Breast epithelium (tissue), 3 donors: Measurements from ENCODE around the gene FARP1.

Experiments
- POLR2A ChIP-seq: fragments of 450-650 bp; IDR thresholded peaks from one replicate; pipeline ENCODE4 v1.6.1; 2016; ENCODE audit warnings: antibody characterized with exemption, mild to moderate bottlenecking, moderate library complexity
- POLR2AphosphoS5 ChIP-seq, 3 donors: sonication (generic); formaldehyde crosslinking; IDR thresholded peaks; one replicate each; pipeline ENCODE4 v1.6.1; 2017; ENCODE audit warnings: antibody characterized with exemption in 3 of 3
- TF ChIP-seq, protein P1 (sequence below), 3 donors: fragments of 450-650 bp; IDR thresholded peaks; one replicate each; pipeline ENCODE4 v1.5.1; 2016 to 2017; ENCODE audit warnings: antibody characterized with exemption in 3 of 3, mild to moderate bottlenecking in 3 of 3, moderate library complexity in 3 of 3

DNA sequence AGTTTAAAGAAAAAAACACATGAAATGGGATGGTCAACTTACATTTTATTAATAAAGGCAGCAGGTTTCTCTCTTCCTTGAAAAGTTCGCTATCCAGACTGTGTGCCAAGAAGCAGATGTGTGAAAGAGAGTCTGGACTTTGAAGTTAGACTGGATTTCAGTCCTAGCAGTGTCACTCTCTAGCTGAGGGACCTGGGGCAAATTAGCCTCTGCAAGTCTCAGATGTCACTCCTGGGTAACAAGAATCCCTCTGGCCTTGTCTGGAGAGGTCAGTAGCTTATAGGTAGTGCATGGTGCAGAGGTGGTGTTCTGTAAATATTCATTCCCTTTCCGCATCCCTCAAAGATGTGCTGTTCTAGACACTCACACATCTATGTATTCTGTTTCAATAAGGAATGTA is 221.8 kb downstream of the FARP1 start:
- TF ChIP-seq, protein P1, sequence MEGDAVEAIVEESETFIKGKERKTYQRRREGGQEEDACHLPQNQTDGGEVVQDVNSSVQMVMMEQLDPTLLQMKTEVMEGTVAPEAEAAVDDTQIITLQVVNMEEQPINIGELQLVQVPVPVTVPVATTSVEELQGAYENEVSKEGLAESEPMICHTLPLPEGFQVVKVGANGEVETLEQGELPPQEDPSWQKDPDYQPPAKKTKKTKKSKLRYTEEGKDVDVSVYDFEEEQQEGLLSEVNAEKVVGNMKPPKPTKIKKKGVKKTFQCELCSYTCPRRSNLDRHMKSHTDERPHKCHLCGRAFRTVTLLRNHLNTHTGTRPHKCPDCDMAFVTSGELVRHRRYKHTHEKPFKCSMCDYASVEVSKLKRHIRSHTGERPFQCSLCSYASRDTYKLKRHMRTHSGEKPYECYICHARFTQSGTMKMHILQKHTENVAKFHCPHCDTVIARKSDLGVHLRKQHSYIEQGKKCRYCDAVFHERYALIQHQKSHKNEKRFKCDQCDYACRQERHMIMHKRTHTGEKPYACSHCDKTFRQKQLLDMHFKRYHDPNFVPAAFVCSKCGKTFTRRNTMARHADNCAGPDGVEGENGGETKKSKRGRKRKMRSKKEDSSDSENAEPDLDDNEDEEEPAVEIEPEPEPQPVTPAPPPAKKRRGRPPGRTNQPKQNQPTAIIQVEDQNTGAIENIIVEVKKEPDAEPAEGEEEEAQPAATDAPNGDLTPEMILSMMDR (IDR thresholded peaks at IDR 0.05): no peak
- no peak for TF ChIP-seq POLR2A
- TF ChIP-seq POLR2AphosphoS5 (IDR thresholded peaks at IDR 0.05): no peak
